ENCODE results near the gene SCAF4. TPM values are rescaled to one million over a fixed set of nuclear protein-coding genes. Genes with fewer than 3 reads are reported as not detected.

SCAF4 gene
- total RNA-seq, 4 donors from 2014 or later, result 8.3 to 18.1 (median 15.0) TPM

DNA sequence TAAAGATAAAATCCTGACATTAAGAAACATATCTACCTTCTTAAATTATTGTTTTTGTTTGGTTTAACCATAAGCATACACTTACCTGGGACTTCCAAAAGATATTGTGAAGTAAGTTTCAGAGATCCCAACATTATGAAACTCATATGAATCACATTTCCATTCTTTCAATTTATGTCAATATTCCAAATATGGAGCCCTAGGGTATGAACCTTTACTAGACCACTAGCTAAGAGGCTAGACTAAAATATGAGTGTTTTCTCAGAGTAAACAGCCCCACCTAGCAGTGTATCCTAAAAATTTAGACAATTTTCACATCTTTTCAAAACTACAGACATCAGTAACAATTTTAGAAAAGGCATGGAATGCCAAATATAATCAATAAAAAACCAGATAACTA lies 24.4 kb downstream of the SCAF4 start:
- Histone ChIP-seq H3K27ac (no peak overlapping the region), H3K4me3 (no peak overlapping the region), H3K36me3 (peaks cover 0 to 27% (median 0%) of the 10 kb centered on the region in 3 donors), H3K27me3 (no peaks in the 10 kb centered on the region), H3K9me3 (no peaks in the 10 kb centered on the region), H3K4me1 (peaks cover 0 to 55% (median 0%) of the 10 kb centered on the region in 3 donors)
- DNase-seq, result no peak
- TF ChIP-seq CTCF (IDR thresholded peaks at IDR 0.05), result no peak
- TF ChIP-seq POLR2A (IDR thresholded peaks at IDR 0.05), result no peak
- intact Hi-C loops (cut with DNase I), result no loop called here

DNA sequence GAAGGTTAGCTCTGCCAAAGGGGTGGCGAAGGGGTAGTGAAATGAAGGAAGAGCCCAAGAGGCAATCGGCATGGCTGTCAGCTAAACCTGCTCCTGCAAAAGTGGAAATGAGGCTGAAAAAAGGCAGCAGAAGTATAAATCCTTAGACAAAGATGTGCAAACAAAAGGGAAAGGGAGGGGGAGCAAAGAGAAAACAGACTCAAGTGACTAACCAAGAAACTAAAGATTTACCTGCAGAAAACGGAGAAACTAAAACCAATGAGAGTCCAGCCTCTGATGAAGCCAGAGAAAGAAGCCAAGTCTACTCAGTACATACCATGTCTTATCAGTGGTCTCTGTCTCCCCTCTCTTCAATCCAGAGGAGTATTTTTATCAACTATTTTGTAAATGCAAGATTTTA lies 25.4 kb downstream of the SCAF4 start:
- intact Hi-C loops (cut with DNase I), result no loop called here
- H3K27me3 ChIP-seq, result no peaks in the 10 kb centered on the region
- WGBS, 2 donors, result 61 to 70% methylated on average over 3 of the region's 3 CpGs
- no peak overlapping the region for H3K27ac ChIP-seq
- H3K4me3 ChIP-seq, result no peak overlapping the region
- no peaks in the 10 kb centered on the region for H3K9me3 ChIP-seq
- TF ChIP-seq CTCF (IDR thresholded peaks at IDR 0.05) (no peak), POLR2A (IDR thresholded peaks at IDR 0.05) (no peak)
- peaks cover 0 to 37% (median 3%) of the 10 kb centered on the region in 3 donors for H3K36me3 ChIP-seq
- DNase-seq, result no peak
- peaks cover 0 to 46% (median 0%) of the 10 kb centered on the region in 3 donors for H3K4me1 ChIP-seq

- H3K36me3 ChIP-seq, result peaks cover 0 to 100% (median 17%) of the 10 kb centered on the region in 3 donors
- intact Hi-C loops (cut with DNase I), result no loop called here
- no peak overlapping the region for H3K4me3 ChIP-seq
- H3K27ac ChIP-seq, result no peak overlapping the region
- no peaks in the 10 kb centered on the region for H3K4me1 ChIP-seq
- TF ChIP-seq CTCF (IDR thresholded peaks at IDR 0.05), result no peak
- no peak for TF ChIP-seq POLR2A (IDR thresholded peaks at IDR 0.05)
- WGBS, 2 donors, result 94 to 97% methylated on average over 3 of the region's 3 CpGs
- H3K27me3 ChIP-seq, result no peaks in the 10 kb centered on the region
- no peak for DNase-seq
- no peaks in the 10 kb centered on the region for H3K9me3 ChIP-seq
Observed at GRCh38 chr21:31700040-31700439, 31.9 kb downstream of the SCAF4 start.

DNA sequence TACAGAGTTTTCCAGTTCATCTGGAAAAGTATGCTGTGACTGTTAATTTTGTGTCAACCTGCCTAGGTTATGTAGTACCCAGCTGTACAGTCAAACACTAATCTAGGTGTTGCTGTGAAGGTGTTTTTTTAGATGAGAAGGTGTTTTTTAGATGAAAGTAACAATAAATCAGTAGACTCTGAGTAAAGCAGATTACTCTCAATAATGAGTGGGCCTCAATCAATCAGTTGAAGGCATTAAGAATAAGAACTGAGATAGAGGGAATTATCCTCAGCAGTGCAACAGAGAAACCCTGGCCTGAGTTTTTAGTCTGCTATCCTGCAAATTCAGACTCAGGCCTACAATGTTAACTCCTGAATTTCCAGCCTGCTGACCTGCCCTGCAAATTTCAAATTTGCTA lies 33.5 kb downstream of the SCAF4 start:
- Histone ChIP-seq H3K36me3 (peaks cover 0 to 100% (median 17%) of the 10 kb centered on the region in 3 donors), H3K27me3 (no peaks in the 10 kb centered on the region), H3K4me1 (no peaks in the 10 kb centered on the region), H3K4me3 (no peak overlapping the region), H3K27ac (no peak overlapping the region), H3K9me3 (no peaks in the 10 kb centered on the region)
- TF ChIP-seq POLR2A (IDR thresholded peaks at IDR 0.05) (no peak), CTCF (IDR thresholded peaks at IDR 0.05) (no peak)
- intact Hi-C loops (cut with DNase I), result no loop called here
- DNase-seq, result no peak

DNA sequence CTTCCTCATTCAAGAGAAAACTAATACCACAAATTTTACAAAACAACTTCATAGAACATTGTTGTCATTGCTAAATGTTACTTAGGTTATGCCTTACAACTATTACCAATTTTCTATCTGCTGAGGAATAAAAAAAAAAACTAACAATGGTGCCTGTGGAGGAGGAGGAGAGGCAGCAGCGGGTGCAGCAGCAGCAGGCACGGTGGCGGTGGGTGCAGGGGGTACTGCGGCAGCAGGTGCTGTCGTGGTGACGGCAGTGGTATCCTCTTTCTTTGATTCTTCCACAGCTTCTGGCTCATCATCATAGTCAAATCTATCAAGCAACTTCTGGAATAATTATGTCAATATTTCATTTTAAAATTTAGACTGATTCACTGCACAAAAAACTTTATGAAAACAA lies 35.5 kb downstream of the SCAF4 start:
- DNase-seq, result no peak
- intact Hi-C loops (cut with DNase I), result no loop called here
- H3K4me1 ChIP-seq, result no peaks in the 10 kb centered on the region
- peaks cover 0 to 100% (median 30%) of the 10 kb centered on the region in 3 donors for H3K36me3 ChIP-seq
- H3K4me3 ChIP-seq, result no peak overlapping the region
- TF ChIP-seq CTCF (IDR thresholded peaks at IDR 0.05), result no peak
- TF ChIP-seq POLR2A (IDR thresholded peaks at IDR 0.05), result no peak
- H3K9me3 ChIP-seq, result no peaks in the 10 kb centered on the region
- 91 to 99% methylated on average over 6 of the region's 6 CpGs for WGBS, 2 donors
- H3K27me3 ChIP-seq, result no peaks in the 10 kb centered on the region
- no peak overlapping the region for H3K27ac ChIP-seq

Data from esophagus squamous epithelium (tissue), 5 donors.